Kidney epithelial cell (primary cell): ENCODE measurements around the gene MIPEP. TPM values are rescaled to one million over a fixed set of nuclear protein-coding genes. Genes with fewer than 3 reads are reported as not detected.
"Not testable (repeated sequence)": the region's sequence is repeated elsewhere in the genome, so short reads cannot be mapped to it uniquely, and the experiment has no call there.

Source experiments
- DNase-seq: peaks from one replicate; pipeline ENCODE4 v3.0.0-alpha.2; 2010; ENCODE audit warnings: low read depth
- H3K27me3 ChIP-seq: 2 replicates; pipeline ENCODE4 v1.6.0; 2011; ENCODE audit warnings: low read length; ENCODE audit not compliant: control insufficient read depth, insufficient read depth
- H3K36me3 ChIP-seq: 2 replicates; pipeline ENCODE4 v1.5.1; 2011; ENCODE audit warnings: low read length; ENCODE audit not compliant: control insufficient read depth, insufficient read depth
- H3K4me3 ChIP-seq: 2 replicates; pipeline ENCODE4 v1.5.1; 2011; ENCODE audit warnings: low read depth, mild to moderate bottlenecking, control low read depth, low read length
- total RNA-seq: library from RNA; depleted of rRNA; stranded (reverse); fragments of >200 nt; gene quantifications from 2 replicates; pipeline ENCODE4 v1.2.3, GENCODE V29; 2015
- TF ChIP-seq, protein P1 (sequence below): IDR thresholded peaks from 2 replicates; pipeline ENCODE4 v1.5.1; 2011; ENCODE audit warnings: mild to moderate bottlenecking, moderate library complexity, low read length, control low read depth, inconsistent platforms; ENCODE audit not compliant: insufficient read depth, poor library complexity, severe bottlenecking

MIPEP gene
- total RNA-seq, 1 donor from 2014 or later, result 25.6 TPM

DNA sequence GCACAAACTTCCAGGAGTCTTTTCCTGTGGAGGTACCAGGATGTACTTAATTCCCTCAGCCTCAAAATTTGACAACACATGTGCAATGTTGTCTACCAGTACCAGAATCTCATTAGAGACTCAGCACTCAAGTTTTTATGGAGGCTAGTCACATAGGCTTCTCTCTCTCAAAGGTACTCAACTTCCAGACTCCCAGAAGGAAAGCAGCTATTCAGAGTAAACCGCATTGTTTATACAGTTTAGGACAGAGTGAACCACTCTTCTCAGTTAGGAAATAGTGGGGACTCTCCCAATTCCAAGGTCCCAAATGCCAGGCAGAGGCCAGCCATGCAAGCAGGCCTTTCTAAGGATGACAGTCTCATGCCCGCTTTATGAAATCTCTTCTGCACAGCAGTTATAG is 16.6 kb upstream of the MIPEP start:
- TF ChIP-seq, protein P1, sequence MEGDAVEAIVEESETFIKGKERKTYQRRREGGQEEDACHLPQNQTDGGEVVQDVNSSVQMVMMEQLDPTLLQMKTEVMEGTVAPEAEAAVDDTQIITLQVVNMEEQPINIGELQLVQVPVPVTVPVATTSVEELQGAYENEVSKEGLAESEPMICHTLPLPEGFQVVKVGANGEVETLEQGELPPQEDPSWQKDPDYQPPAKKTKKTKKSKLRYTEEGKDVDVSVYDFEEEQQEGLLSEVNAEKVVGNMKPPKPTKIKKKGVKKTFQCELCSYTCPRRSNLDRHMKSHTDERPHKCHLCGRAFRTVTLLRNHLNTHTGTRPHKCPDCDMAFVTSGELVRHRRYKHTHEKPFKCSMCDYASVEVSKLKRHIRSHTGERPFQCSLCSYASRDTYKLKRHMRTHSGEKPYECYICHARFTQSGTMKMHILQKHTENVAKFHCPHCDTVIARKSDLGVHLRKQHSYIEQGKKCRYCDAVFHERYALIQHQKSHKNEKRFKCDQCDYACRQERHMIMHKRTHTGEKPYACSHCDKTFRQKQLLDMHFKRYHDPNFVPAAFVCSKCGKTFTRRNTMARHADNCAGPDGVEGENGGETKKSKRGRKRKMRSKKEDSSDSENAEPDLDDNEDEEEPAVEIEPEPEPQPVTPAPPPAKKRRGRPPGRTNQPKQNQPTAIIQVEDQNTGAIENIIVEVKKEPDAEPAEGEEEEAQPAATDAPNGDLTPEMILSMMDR, result no peak
- Histone ChIP-seq H3K36me3 (no peaks in the 10 kb centered on the region), H3K4me3 (no peak overlapping the region), H3K27me3 (peaks cover 14% of the 10 kb centered on the region)
- no peak for DNase-seq

DNA sequence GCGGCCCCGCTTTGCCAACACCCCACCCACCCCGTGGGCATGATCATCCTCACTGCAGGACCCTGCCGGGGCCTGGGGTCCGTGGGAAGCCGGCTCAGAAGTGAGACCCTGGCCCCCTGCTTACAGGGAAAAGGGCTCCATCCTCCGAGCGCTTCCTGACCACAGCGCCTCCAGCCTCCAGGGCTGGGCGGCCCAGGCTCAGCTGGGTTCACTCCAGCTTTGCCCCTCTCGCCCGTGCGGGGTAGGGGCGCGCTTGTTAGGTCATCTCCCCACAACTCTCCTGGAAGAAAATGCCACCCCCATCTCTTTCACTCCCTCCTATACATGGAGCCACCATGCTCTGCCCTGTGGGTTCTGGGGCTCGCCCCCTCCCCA is 14.7 kb upstream of the MIPEP start:
- no peak for DNase-seq
- TF ChIP-seq, protein P1, result no peak
- Histone ChIP-seq H3K36me3 (no peaks in the 10 kb centered on the region), H3K4me3 (no peak overlapping the region), H3K27me3 (peaks cover 14% of the 10 kb centered on the region)

DNA sequence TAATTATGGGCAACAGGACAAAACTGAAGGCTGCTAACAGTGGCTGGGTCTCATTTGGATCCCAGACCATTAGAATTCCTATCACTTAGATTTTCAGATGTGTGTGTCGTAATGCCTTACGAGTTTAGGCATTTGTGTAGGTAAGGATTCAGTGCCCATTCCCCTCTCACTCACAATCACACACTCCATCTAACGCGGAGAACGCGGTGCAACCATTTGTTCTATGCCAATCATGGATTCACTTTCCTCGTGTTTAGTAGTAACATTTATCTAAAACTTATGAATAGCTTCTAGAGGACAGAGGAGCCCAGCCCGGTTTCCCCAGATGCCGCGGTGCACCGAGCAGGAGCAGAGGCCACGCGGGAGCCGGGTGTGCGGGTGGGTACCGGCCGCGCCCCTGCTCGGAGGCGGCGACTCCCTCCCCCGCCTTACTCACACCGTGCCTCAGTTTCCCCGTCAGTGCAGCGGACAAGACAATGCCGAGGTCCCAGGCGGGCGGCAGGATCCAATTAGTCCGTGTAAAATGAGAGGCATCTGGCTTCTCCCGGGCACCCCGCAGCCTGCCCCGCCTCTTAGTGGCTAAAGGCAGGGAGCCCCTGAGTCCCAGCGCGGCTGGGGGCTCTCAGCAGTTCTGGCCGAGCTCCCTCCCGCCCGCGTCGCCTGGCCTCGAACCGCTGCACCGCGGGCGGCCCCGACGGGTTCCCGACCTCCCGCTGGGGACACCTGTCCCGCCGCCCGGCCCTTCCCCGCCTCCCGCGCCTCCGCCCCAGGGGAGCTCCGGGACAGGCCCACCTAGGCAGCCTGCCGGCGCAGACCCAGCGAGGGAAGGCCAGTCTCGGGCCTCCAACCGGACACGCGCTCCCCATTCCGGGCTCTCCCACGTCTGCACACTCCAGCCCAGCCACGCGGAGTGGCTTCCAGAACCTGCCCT is 14.0 kb upstream of the MIPEP start:
- Histone ChIP-seq H3K4me3 (peak overlapping the region; percentile 5), H3K27me3 (peaks cover 14% of the 10 kb centered on the region), H3K36me3 (no peaks in the 10 kb centered on the region)
- TF ChIP-seq, protein P1, result no peak
- DNase-seq, result no peak

DNA sequence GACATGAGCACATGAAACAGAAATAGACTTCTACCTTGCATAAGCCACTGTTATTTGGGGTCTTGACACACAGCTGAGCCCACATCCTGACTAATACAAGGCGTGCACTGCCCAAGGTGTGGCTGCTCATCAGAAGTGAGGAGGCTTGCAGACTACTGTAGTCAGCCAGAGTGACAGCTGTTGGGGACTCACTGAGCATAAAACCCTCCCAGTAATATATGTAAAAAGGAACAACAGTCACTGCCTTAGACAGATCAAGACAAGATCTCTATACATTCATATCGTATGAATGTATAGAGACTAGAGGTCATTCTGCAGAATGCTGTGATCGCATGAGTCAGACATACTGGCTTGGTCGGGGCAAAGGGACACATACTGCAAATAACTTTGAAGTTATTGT is 12.2 kb upstream of the MIPEP start:
- no peak for DNase-seq
- TF ChIP-seq, protein P1, result no peak
- Histone ChIP-seq H3K27me3 (peaks cover 14% of the 10 kb centered on the region), H3K36me3 (no peaks in the 10 kb centered on the region), H3K4me3 (no peak overlapping the region)

GRCh38 chr13:23899555-23899954 is 10.4 kb upstream of the MIPEP start:
- H3K27me3 ChIP-seq, result peaks cover 14% of the 10 kb centered on the region
- no peak for DNase-seq
- H3K36me3 ChIP-seq, result no peaks in the 10 kb centered on the region
- TF ChIP-seq, protein P1, result peak; percentile 61
- no peak overlapping the region for H3K4me3 ChIP-seq

DNA sequence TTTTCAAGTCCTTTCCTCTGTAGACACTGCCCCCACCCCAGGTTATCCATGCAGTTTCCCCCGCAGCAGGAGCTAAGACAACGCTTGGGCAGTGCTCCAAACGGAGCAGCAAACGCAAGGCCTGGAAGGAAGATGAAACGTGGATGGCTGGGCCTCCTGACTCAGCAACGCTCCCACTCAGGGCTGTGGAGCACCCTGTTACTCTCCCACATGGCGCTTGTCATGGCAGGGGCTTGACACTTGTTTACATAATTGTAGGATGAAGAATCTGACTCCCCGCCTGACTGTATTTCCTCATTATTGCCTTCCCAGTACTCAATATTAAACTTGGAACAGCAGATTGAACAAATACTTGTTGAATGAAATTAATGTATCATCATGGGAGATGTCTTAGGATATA is 8.9 kb upstream of the MIPEP start:
- TF ChIP-seq, protein P1, result no peak
- no peak overlapping the region for H3K4me3 ChIP-seq
- H3K36me3 ChIP-seq, result no peaks in the 10 kb centered on the region
- DNase-seq, result no peak
- H3K27me3 ChIP-seq, result peaks cover 4% of the 10 kb centered on the region

DNA sequence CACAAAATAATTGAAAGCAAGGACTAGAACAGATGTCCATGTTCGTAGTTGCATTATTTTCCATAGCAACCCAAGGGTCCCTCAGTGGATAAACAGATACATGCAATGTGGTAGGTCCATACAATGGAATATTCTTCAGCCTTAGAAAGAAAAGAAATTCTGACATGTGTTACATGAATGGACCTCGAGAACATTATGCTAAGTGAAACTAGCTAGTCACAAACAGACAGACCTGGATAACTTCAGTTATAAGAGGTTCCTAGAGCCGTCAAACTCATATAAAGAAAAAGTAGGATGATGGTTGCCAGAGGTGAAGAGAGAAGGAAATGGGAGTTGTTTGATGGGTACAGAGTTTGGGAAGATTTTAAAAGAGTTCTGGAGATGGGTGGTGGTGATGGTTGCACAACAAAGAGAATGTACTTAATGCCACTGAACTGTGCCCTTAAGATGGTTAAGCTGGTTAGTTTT is 8.3 kb upstream of the MIPEP start, which contains the start of gene C1QTNF9B:
TSS of gene C1QTNF9B (minus strand) at position 51 of the 468 bp plus-strand sequence.
- not testable (repeated sequence) for H3K36me3 ChIP-seq, DNase-seq, H3K27me3 ChIP-seq, H3K4me3 ChIP-seq

DNA sequence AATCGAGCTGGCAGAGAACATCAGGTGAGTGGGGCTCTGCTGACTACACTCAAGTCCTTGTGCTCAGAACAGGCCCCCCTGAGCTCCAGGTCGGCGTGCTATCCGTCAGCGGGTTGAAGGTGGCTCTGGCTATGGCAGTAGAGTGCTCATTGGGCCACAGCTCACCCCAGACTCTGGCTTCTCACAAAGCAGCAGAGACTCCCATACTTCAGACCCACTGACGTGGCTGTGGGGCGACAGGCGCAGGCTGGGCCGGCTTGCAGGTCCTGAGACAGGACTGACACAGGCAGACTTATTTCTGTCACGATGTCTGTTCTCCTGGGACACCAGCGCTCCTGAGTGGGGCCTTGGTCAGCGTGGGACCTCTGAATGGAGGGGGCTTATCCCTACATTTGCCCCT is 5.5 kb upstream of the MIPEP start:
- H3K4me3 ChIP-seq, H3K27me3 ChIP-seq, DNase-seq, H3K36me3 ChIP-seq: not testable (repeated sequence)

- H3K4me3 ChIP-seq, H3K36me3 ChIP-seq, DNase-seq, H3K27me3 ChIP-seq: not testable (repeated sequence)
These were observed 4.6 kb upstream of the MIPEP start for GRCh38 chr13:23893791-23894190.
